ENCODE data around the gene INPP4B.

The INPP4B gene

GRCh38 chr4:142846729-142847596 is 862 bp upstream of the INPP4B start:
- no peak for TF ChIP-seq CTCF (IDR thresholded peaks at IDR 0.05)
- peak overlapping the region; percentile 69 for H2AFZ ChIP-seq
- no peaks in the 10 kb centered on the region for H3K9me3 ChIP-seq (ENCODE audit: control insufficient read depth, low read length)
- H3K4me3 ChIP-seq (ENCODE audit: low read depth, low read length): peak overlapping the region; percentile 51
- H3K27ac ChIP-seq: no peak overlapping the region
- H3K36me3 ChIP-seq (ENCODE audit: control insufficient read depth, insufficient read depth, low read length): no peaks in the 10 kb centered on the region
- peak overlapping the region; percentile 95 for H3K4me2 ChIP-seq (ENCODE audit: low read length)
- H3K79me2 ChIP-seq: no peaks in the 10 kb centered on the region
- no peaks in the 10 kb centered on the region for H3K4me1 ChIP-seq
- no peaks in the 10 kb centered on the region for H3K27me3 ChIP-seq (ENCODE audit: control insufficient read depth, insufficient read depth, low read length)
- no peak overlapping the region for H3K9ac ChIP-seq

GRCh38 chr4:142845293-142846107 is 601 bp downstream of the INPP4B start:
- Histone ChIP-seq H3K4me3 (ENCODE audit: low read depth, low read length) (peak overlapping the region; percentile 51), H3K27ac (no peak overlapping the region), H3K9ac (no peak overlapping the region), H3K36me3 (ENCODE audit: control insufficient read depth, insufficient read depth, low read length) (no peaks in the 10 kb centered on the region), H3K4me2 (ENCODE audit: low read length) (peak overlapping the region; percentile 95), H3K27me3 (ENCODE audit: control insufficient read depth, insufficient read depth, low read length) (no peaks in the 10 kb centered on the region), H3K79me2 (no peaks in the 10 kb centered on the region), H3K9me3 (ENCODE audit: control insufficient read depth, low read length) (no peaks in the 10 kb centered on the region), H3K4me1 (no peaks in the 10 kb centered on the region), H2AFZ (peak overlapping the region; percentile 22)
- TF ChIP-seq CTCF (IDR thresholded peaks at IDR 0.05): no peak

- no peaks in the 10 kb centered on the region for H3K79me2 ChIP-seq
- H3K9me3 ChIP-seq (ENCODE audit: control insufficient read depth, low read length): no peaks in the 10 kb centered on the region
- H3K4me1 ChIP-seq: no peaks in the 10 kb centered on the region
- H3K9ac ChIP-seq: no peak overlapping the region
- no peaks in the 10 kb centered on the region for H3K36me3 ChIP-seq (ENCODE audit: control insufficient read depth, insufficient read depth, low read length)
- no peak overlapping the region for H3K27ac ChIP-seq
- H3K4me3 ChIP-seq (ENCODE audit: low read depth, low read length): no peak overlapping the region
- H3K4me2 ChIP-seq (ENCODE audit: low read length): no peak overlapping the region
- H3K27me3 ChIP-seq (ENCODE audit: control insufficient read depth, insufficient read depth, low read length): no peaks in the 10 kb centered on the region
- no peak for TF ChIP-seq CTCF (IDR thresholded peaks at IDR 0.05)
- H2AFZ ChIP-seq: no peak overlapping the region
Measured at GRCh38 chr4:142844782-142845181, 1.3 kb downstream of the INPP4B start.

GRCh38 chr4:142840516-142841123 is 5.5 kb downstream of the INPP4B start:
- H3K79me2 ChIP-seq: no peaks in the 10 kb centered on the region
- no peak overlapping the region for H3K4me2 ChIP-seq (ENCODE audit: low read length)
- no peak overlapping the region for H2AFZ ChIP-seq
- no peak overlapping the region for H3K9ac ChIP-seq
- H3K4me1 ChIP-seq: no peaks in the 10 kb centered on the region
- no peaks in the 10 kb centered on the region for H3K27me3 ChIP-seq (ENCODE audit: control insufficient read depth, insufficient read depth, low read length)
- no peaks in the 10 kb centered on the region for H3K36me3 ChIP-seq (ENCODE audit: control insufficient read depth, insufficient read depth, low read length)
- TF ChIP-seq CTCF (IDR thresholded peaks at IDR 0.05): no peak
- no peaks in the 10 kb centered on the region for H3K9me3 ChIP-seq (ENCODE audit: control insufficient read depth, low read length)
- no peak overlapping the region for H3K4me3 ChIP-seq (ENCODE audit: low read depth, low read length)
- no peak overlapping the region for H3K27ac ChIP-seq

Measured in parathyroid adenoma (tissue), 2 donors.